Measurements from ENCODE around the gene ANKS6. TPM values are rescaled to one million over a fixed set of nuclear protein-coding genes. Genes with fewer than 3 reads are reported as not detected.

Gene ANKS6
- total RNA-seq, 6 donors from 2014 or later: 25.6 to 56.2 (median 34.2) TPM

DNA sequence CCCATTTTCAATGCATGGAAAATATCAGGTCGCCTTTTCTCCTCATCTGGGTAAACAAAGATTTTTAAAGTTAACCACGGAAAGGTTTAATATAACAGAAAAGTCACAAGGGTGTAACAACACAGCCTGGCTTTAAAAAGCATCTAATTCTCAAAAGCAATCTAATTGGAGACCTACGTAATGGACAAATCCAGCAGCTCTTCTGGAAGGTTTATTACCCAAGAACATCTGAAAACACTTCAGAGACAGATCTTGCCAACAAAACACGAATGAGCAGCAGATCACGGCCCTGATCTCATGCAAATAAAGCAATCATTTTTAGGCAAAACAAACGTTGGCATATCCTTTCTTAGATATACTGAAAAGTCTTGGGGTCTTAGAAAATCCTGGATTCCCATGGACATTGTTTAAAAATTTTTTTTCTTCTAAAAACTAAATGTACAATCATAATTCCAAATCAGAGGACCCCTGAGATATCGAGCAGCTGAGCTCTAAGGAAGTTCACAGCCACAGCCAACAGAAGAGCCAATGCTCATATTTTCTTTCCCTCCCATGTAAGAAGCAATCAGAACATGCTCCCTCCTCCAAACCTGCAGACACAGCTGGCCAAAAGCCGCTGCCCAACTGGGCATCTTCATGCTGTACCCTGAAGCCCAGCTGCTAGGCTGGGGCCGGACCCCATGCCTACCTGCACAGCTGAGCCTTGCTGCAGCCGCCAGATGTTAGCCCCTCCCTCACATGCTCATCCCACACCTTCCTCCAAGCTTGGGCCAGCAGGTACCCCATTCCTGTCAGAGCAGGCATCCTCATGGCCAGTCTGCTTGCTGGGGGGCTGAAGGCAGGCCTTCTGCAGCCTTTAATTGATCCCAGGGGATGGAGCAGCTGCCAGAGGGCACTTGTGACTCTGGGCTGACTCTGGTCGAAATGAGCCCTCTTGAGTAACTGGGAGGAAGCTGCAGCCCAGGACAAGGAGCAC, 11.2 kb downstream of the ANKS6 start:
- Histone ChIP-seq H3K27ac (no peak overlapping the region), H3K4me3 (no peak overlapping the region), H3K27me3 (no peaks in the 10 kb centered on the region), H3K36me3 (peaks cover 0 to 35% (median 9%) of the 10 kb centered on the region in 4 donors), H3K9me3 (no peaks in the 10 kb centered on the region), H3K4me1 (peaks cover 0 to 12% (median 5%) of the 10 kb centered on the region in 4 donors)
- WGBS, 2 donors: 78 to 87% methylated on average over 9 to 11 of the region's 11 CpGs
- TF ChIP-seq POLR2AphosphoS5 (IDR thresholded peaks at IDR 0.05) (no peak), EP300 (IDR thresholded peaks at IDR 0.05) (no peak), POLR2A (IDR thresholded peaks at IDR 0.05) (no peak), CTCF (IDR thresholded peaks at IDR 0.05) (no peak)
- DNase-seq: peak in 1 of 2 donors; percentile 39
- no peak for ATAC-seq (ENCODE audit: low FRiP score in 2 of 2)

GRCh38 chr9:98783518-98784226, 12.7 kb downstream of the ANKS6 start:
- ATAC-seq (ENCODE audit: low FRiP score in 2 of 2) (no peak), DNase-seq (peak in 1 of 2 donors; percentile 48)
- TF ChIP-seq CTCF (IDR thresholded peaks at IDR 0.05): no peak
- no peak for TF ChIP-seq POLR2A (IDR thresholded peaks at IDR 0.05)
- no peak for TF ChIP-seq EP300 (IDR thresholded peaks at IDR 0.05)
- TF ChIP-seq POLR2AphosphoS5 (IDR thresholded peaks at IDR 0.05): no peak
- 84 to 87% methylated on average over 11 to 16 of the region's 16 CpGs for WGBS, 2 donors
- Histone ChIP-seq H3K4me1 (peaks cover 0 to 15% (median 5%) of the 10 kb centered on the region in 4 donors), H3K4me3 (no peak overlapping the region), H3K27ac (no peak overlapping the region), H3K36me3 (peaks cover 0 to 24% (median 7%) of the 10 kb centered on the region in 4 donors), H3K9me3 (no peaks in the 10 kb centered on the region), H3K27me3 (no peaks in the 10 kb centered on the region)

- Histone ChIP-seq H3K4me1 (peaks cover 0 to 12% (median 5%) of the 10 kb centered on the region in 4 donors), H3K9me3 (no peaks in the 10 kb centered on the region), H3K27me3 (no peaks in the 10 kb centered on the region), H3K4me3 (no peak overlapping the region), H3K36me3 (peaks cover 0 to 23% (median 4%) of the 10 kb centered on the region in 4 donors), H3K27ac (peak overlapping the region in 3 of 4 donors; percentile 61 to 72 (median 67))
- DNase-seq: peak in 1 of 2 donors; percentile 82
- 65% methylated on average over 9 to 11 of the region's 11 CpGs for WGBS, 2 donors
- no peak for TF ChIP-seq CTCF (IDR thresholded peaks at IDR 0.05)
- peak in 2 of 4 donors; percentile 32 to 36 for TF ChIP-seq EP300 (IDR thresholded peaks at IDR 0.05)
- TF ChIP-seq POLR2A (IDR thresholded peaks at IDR 0.05): no peak
- TF ChIP-seq POLR2AphosphoS5 (IDR thresholded peaks at IDR 0.05): peak in 1 of 2 donors; percentile 7
- peak; percentile 46 to 81 for ATAC-seq (ENCODE audit: low FRiP score in 2 of 2)
These were observed 14.6 kb downstream of the ANKS6 start for GRCh38 chr9:98781588-98782383.

DNA sequence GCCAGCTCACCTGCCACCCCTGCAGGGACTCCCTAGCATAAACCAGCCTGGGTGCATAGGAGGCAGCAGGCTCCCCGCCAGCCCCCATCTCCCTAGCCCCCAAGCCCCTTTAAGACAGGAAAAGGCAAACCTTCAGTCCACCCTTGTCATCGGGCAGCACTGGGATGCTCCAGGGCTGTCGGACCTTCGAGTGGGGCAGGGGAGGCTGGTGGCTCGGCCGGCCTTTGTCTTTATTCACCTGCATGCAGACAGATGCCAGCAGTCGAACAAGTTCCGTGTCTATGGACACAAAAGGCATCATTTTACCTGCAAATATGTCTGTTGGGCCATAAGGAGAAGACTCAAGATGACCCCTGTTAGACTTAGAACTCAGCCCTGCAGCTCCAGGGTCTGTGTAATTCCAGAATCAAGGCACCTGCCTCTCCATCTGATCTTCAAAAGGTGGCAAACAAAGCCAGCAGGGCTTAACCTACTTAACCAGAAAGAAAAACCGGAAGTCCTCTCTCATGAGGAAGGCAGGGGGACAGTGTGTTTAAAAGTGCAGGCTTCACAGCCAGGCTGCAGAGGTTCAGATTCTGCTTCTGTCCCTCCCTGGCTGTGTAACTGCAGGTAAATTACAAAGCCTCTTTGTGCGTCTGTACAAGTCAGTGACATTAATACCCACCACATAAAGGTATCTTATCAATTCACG, 16.2 kb downstream of the ANKS6 start:
- 89 to 92% methylated on average over 9 to 11 of the region's 11 CpGs for WGBS, 2 donors
- Histone ChIP-seq H3K4me3 (no peak overlapping the region), H3K4me1 (peaks cover 0 to 11% (median 5%) of the 10 kb centered on the region in 4 donors), H3K27ac (peak overlapping the region in 1 of 4 donors; percentile 23), H3K9me3 (no peaks in the 10 kb centered on the region), H3K36me3 (peaks cover 0 to 23% (median 4%) of the 10 kb centered on the region in 4 donors), H3K27me3 (no peaks in the 10 kb centered on the region)
- TF ChIP-seq CTCF (IDR thresholded peaks at IDR 0.05): no peak
- no peak for TF ChIP-seq POLR2A (IDR thresholded peaks at IDR 0.05)
- no peak for TF ChIP-seq POLR2AphosphoS5 (IDR thresholded peaks at IDR 0.05)
- TF ChIP-seq EP300 (IDR thresholded peaks at IDR 0.05): no peak
- ATAC-seq (ENCODE audit: low FRiP score in 2 of 2) (no peak), DNase-seq (no peak)

Measured in upper lobe of left lung (tissue), 6 donors.